HG03520 (cell line): ENCODE data around the gene TXNDC11.

Source experiments
- ATAC-seq: cut with Tn5 transposase; IDR thresholded peaks from one replicate; pipeline ENCODE4 v1.9.1; 2021; ENCODE audit warnings: mild to moderate bottlenecking, moderate library complexity; ENCODE audit not compliant: unreplicated experiment

The TXNDC11 gene

GRCh38 chr16:11632455-11632939 lies 110.2 kb downstream of the TXNDC11 start:
- no peak for ATAC-seq

GRCh38 chr16:11631214-11631613 lies 111.4 kb downstream of the TXNDC11 start:
- ATAC-seq = no peak

- no peak for ATAC-seq
Observed at GRCh38 chr16:11630768-11631056, 111.9 kb downstream of the TXNDC11 start.

- no peak for ATAC-seq
Observed at GRCh38 chr16:11630046-11630767, 112.5 kb downstream of the TXNDC11 start.
